NCI-H345 (cell line): ENCODE data around the gene ALS2CL.
A peak's percentile ranks its signal among the peaks of the same experiment; 100 is the strongest.

Experiments
- DNase-seq: peaks from one replicate; lab custom pipeline; 2025; lab: John Stamatoyannopoulos, UW

The ALS2CL gene

DNA sequence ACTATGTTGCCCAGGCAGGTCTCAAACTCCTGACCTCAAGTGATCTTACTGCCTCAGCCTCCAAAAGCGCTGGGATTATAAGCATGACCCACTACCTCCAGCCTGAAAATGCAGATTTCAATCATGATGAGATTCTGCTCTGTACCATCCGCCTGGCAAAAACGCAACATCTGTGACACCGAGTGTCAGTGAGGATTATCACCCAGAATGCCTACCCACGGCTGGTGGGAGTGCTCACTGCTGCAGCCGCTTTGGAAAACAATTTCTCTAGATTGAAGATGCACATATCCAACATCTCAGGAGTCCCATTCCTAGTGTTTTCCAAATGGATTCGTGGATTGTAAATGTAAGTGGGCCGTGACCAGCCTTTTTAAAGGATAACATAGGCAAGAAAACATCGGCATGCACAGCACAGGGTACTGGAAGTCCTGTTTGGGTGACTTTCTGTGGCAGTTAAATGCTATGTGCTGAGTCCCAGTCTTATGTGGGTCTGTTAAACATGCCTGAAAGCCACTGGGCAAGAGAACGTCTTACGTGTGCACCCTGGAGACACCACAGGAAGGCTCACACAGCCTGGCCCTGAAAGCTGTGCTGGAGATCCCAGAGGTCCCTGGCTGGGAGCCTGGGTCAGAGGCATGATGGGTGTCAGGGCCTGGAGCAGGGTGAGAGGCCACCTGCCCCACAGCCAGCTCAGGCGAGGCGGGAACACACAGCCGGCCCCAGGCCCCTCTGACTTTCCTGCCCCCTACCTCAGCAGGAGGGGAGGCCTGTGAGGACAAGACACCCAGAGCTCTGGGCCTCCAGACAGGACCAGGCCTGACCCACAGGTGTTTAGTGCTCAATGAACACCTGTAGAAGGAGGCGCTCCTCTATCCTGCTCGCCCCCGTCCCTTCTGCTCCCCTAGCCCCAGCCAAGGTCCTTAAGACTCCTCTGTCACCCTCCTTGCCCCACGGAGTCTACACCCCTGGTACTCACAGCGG is 23.3 kb upstream of the ALS2CL start:
- DNase-seq, result no peak

DNA sequence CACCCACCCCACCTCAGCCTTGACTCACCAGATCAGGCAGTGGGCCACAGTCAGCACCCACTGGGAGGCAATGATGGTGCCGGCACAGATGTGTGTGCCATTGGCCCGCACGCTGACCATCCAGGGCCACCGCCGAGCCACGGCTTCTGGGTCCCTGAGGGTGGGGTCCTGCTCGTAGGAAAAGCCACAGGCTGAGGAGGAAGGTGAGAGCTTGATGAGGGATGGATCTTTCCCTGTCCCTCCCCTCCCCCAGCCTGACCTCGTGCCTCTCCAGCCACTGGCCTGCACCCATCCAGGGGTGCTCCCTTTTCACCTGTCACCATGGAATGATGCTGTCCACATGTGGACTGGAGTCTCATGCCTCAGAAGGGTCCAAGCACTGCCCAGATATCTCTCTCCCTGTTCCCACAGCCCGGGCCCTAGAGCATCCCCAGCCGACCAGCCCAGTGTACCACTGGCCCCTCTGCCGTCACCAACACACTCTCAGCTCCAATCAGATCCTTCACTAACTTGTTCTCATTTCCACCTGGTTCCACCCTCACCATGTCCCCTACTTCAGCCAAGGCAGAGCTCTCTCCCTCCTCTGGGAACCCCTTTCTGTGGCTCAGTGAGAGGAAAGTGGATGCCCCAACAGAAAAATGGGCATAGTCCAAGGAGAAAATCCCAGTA is 22.2 kb upstream of the ALS2CL start:
- DNase-seq, result no peak

DNA sequence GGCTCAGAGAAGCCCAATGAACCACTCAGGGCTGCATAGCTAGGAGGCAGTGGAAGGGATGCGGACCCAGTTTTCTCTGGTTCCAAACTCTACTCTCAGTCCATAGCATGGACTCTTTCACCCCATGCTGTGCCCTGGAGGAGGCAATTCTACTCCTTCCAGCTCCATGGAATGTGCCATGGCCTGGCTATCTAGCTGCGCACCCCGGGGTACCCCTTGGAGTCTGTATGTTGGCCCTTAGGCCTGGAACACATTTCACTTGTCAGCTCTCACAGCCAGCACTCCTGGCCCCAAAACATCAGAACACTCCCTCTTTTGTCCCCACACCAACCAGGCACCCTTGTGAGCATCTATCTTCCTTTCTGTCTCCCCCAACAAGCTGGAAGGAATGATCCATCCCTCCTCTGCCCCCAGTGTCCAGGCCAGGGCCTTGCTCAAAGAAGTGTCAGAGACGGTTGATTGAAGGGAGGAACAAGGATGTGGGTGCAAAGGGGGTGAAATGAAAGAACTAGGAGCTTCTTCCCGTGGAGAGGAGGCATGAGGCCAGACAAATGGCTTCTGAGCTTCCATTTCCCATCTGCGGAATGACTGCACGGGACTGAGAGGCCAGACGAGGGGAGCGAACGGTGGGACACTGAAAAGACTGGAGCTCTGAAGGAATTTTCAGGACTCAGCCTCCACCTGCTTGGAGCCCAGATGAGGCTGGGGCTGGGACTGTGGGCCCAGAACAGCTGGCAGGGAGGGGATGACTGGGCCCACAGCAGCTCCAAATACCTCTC is 21.4 kb upstream of the ALS2CL start:
- no peak for DNase-seq

DNA sequence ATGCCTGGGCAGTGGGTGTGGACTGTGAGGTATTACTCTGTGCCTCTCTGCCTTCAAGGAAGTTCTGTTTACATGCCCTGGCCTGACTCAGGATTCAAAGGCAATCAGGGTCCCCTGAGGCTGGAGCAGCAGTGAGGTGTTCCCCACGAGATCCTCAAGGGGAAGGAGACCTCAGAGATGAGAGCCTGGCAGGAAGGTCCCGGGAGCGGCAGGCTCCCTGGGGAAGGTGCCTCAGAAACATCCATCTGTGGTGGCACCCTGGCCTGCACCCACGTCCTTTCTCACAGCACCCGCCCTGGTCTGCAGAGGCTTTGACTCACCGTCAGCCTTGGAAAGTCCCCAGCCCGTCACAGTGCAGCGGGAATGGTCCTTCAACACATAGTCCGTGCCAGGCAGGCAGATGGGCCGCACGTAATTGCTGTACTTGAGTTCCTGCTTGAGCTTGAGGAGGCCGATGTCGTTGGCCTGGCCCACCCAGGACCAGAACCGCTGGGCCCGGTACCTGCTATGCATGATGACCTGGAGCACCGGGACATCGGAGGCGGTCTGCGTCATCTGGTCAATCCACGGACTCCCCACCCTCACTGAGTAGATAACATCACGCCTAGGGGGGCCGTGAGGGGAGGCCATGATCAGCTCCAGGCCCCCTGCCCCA is 20.5 kb upstream of the ALS2CL start:
- DNase-seq, result no peak

DNA sequence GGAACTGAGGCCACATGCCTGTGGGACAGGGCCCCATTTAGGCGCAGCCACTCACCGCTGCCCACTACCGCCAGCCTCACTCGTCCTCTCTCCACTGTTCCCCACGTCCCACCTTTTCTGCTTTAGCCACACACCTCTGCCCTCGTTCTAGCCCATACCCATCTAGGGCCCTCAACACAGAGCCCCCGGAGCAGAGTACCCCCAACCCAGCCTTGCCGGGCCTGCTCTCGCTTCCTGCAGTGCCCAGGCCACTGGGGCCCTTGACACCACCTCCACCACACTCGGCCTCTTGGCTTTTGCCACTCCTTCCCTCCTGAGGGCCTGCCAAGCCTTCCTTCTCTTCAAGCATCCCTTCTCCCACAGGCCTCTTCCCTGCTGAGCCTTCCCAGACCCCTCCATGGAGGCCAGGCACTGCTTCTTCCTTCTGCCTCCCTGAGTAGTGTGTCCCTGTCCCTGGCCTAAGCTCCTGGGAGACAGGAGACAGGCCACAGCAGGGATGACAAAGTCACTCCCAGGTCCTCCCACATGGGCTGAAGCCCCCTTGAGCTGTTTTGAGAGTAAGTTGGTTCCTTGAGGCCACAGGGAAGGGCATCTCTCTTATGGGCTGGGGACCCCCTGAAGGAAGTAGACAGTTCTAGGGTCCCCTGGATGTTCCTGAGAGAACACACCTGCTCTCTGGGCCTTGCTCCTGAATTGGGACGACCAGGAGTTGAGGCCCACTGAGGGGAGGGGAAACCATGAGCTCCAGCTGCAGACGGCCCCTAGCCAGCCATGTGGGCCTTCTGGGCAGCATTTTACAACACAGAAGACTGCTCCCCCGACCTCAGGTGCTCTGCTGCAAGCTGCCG is 19.8 kb upstream of the ALS2CL start:
- no peak for DNase-seq

DNA sequence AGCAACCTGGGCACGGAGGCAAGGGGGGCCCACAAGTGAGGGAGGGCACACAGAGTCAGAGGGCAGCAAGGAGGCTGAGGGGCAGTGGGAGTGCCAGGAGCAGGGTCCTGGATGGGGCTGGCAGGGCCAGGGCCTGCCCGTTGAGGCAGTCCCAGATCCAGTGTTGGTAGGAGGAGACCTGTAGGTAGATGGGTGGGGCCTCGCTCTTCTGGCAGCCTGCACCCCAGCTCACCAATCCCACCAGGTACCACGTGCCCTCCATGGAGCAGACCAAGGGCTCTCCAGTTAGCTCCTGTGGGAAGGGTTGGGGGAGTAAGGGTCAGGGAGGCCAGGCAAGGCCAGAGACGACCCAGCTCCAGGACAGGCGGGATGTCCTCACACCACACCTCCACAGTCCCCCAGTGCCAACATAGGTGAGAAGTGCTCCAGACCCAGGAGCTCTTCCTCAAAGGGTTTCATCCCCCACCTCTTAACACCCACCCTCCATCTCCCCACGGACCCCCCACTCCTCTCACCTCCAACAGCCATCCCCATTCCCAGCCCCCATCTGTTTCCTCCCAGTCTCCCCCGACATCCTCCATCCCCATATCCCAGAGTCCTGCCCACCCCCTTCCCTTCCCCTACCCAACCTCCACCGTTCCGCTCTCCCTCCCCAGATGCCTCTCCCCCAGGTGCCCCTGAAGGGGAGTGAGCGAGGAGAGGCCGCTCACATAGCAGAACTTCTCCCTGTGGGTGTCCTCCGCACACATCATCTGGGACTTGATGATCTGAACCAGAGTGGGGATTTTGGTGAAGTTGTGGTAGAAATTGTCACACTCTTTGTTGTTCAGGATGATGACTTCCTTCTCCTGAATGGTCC is 18.9 kb upstream of the ALS2CL start:
- DNase-seq, result no peak

DNA sequence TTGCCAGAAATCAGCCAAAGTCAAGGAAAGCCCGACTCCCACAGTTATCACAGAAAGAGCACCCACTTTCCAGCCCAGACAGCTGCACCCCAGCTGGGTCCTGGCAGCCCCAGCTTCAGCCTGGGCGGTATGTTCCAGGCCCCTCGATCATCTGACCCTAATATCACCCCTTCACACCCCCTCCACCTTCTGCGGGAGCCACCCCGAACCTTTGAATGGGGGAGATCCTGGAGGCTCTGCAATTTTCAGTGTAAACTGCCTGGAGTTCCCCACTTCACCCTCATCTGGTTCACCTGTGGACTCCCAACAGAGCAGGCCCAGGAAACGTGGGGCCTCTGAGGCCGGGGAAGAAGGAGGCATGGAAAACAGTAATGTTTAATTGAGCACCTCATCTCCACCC is 18.3 kb upstream of the ALS2CL start:
- DNase-seq, result no peak

DNA sequence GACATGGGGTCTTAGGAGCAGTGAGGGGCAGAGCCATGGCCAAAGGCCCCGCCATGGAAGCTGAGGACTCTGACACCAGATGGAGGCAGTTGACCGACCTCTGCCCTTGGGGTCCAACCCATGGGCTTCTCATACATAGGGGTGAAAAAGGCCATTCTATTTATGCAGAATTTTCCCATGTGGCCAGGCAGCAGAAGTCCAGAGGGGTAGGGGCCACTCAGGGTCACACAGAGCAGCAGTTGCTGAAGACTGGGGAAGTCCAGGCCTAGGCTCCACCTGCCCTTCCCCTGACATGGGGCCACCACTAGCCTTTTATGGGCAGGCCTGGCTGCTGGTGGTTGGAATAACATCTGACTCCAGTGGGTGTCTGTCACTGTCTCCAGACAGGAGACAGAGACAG is 17.8 kb upstream of the ALS2CL start:
- DNase-seq, result no peak

DNA sequence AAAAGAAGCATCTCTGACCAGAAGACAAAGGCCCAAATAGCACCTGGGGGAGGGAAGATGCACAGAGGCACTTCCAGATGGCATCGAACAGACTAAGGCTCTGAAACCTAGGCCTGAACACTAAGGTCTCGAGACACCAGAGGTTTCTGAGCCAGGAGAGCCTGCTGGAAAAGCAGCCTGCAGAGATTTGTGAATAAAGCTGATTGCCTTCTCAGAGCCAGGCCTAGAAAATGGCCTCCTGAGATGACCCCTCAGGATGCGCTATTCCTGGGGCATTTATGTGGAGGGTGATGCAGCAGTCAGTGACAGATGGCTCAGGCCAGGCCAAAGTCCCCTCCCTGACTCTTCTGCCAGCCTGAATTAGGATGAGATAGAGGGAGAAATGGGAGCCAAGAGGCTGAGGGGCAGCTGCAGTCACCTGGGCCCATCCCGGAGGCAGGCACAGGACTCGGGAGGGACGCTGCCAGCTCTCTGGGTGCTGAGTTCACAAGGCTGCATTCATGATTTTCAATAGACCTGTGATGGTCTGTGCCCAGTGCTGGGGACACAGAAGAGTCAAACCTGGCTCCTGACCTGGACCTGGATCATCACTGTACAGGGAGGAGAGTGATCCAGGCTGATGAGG is 17.3 kb upstream of the ALS2CL start:
- DNase-seq, result no peak

DNA sequence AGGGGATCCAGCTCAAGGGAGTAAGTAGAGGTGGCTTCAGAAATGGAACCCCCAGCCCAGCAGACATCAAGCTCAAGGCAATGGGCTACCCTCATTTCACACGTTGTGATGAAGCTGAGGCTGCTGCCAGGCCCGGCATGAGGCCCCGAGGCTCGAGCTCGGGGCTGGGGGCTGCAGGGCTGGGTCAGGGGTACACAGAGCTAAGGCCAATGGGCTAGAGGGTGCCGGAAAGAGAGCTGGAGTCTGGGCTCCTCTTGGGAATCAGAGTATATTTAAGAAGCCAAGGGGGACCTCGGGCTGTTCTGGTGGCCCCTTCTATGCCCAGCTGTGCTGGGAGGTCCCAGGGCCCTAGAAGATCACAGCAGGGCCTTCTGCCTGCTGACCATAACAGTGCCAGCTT is 16.8 kb upstream of the ALS2CL start:
- DNase-seq, result no peak

DNA sequence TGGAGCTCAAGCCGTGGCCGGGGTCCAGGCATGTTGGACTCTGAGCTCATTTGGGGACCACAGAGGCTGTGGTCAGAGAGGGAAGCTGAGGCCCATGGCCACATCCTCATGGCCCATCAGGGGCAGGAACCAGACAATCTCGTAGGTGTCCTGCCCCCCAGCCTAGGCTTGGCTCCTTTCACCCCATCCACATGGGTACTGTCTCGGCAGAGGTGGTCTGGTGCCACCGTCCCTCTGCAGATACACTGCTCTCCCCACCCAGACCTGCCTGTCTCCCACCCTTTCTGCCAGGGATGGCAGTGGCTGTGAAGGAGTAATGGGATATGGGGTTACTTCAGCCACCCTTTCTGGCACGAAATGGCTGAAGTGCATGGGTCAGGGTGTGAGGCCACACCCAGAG is 16.2 kb upstream of the ALS2CL start:
- no peak for DNase-seq

DNA sequence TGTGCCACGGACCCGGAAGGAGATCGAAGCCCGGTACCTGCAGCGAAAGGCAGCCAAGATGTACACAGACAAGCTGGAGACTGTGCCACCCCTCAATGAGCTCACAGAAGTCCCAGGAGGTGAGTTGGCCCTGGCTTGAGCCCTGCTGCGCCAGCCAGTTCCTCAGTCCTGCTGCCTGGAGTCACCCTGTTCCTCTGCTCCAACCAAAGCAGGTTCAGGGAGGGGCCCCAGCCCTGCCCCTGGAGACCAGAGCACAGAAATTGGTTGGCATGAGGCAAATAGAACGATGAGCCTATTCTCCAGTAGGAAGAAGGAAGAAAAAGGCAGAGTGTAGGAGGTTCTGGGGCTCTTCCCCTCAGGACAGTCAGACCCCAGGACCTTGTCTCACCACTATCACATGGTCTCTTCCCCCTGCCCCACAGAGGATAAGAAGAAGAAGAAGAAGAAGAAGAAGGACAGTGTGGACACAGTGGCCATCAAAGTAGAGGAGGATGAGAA is 15.7 kb upstream of the ALS2CL start:
- no peak for DNase-seq

DNA sequence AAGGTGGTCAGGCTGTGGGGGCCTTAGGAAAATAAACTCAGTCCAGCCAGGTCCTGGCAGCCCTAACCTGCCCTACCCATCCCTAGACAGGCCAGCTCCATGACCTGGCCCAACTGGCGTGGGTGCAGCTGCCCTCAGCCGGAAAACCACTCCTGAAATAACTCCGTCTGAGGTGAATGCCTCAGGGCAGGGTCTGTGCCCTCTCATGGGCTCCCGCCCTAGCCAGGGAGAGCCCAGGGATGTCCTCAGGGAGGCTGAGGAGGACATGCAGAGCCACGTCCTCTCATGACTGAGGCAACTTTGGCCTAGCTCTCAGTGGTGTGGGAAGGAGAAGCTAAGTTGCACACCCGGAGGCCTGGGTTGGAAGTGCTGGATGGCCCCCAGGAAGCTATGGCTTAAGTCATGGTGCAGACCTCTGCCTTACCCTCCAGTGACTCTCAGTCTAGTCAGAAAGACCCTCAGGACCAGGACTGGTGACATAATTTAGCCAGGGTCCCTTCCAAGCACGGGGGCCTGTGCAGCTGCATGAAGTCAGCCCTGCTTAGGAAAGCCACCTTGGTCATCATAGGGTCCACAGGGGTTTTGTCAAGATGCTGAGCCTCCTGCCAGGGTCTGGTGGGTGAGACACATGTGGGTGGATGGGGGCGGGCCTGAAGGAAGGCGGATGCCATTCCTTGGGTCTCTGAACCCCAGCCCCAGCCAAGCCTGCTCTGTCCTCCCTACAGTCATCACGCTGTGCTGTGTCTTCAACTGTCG is 15.1 kb upstream of the ALS2CL start:
- DNase-seq, result no peak

DNA sequence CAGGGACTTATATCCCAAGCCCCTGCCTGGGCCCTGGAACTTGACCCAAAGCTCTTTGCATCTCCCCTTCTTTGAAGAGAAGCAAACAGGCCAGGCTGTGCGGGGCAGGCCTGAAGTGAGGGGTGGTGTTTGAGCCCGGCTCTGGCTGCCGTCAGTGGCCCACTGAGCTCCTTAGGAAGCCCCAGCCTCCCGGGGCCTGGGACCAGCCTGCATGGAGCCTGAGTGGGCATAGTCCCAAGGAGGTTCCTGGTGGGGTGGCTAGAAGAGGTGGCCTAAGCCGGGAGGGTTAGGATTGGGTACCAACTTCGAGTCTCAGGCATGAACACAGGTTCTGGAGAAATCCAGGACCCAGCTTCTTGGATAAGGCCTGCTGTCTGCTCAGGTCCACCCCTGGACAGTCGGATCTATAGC is 14.1 kb upstream of the ALS2CL start:
- DNase-seq, result no peak

DNA sequence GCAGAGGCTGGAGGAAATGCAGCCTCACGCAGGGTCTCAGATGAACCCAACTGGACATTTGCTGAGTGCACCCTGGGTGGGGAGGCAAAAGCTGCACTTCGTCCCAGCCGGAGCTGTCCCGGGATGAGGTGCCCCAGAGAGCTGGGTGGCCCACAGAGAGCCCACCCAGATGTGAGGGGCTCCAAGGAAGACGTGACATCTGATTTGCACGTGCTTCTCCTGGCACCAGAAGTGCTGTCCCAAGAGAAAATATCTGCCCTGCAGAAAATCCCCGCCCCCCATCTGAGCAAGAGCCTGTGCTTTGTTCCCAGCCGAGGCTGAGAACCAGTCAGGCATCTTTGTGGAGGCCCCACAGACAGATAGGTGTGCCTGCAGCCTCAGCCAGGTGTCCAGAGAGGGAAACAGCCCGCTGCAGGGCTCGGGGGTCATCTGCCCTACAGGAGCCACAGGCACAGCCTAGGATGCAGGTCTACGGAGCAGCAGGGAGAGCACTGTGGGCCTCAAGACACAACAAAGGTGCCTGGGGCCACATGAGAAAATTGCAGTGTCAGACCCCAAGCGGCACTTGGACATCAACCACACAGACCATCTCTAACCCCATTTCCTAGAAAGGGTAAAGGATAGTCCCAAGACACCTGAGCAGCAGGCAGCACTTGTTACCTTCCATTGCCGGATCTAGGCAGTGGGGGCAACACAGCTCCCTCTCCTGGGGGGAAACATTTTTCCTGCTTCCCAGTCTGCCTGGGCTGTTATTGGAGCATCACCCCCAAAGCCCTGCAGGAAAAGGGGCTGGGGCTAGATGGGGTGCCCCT is 13.5 kb upstream of the ALS2CL start:
- DNase-seq, result no peak

DNA sequence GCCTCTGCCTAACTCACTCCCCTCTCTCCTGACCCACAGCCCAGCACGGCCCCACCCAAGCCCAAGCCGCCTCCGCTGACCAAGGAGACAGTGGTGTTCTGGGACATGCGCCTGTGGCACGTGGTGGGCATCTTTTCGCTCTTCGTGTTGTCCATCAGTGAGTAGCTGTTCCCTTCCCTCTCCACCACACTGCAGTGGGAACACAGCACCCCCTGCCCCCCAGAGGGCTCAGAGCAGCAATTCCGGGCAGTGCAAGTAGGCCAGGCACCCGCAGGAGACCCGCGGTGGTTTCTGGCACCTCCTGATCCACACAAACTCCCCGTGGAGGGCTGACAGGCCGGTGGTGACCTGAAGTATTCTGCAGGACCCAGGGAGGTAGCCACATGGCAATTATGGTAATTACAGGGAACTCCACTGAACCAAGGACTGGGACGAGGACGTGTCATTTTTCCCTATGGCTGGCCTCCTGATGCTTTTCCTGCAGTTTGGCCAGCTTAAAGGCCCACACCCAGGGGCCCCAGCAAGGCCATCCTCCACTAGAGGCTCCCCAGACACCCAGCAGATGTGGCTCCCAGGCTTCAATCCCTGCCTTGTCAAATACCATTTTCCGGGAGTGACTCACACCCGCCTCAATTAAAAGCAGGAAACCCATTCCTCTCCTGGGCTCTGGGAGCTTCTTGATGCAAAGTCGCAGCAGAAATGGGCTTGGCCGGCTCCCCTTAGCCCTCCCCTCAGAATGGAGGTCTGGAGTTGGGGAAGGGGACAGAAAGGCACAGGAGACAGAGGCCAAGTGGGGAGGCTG is 12.5 kb upstream of the ALS2CL start:
- DNase-seq, result no peak

DNA sequence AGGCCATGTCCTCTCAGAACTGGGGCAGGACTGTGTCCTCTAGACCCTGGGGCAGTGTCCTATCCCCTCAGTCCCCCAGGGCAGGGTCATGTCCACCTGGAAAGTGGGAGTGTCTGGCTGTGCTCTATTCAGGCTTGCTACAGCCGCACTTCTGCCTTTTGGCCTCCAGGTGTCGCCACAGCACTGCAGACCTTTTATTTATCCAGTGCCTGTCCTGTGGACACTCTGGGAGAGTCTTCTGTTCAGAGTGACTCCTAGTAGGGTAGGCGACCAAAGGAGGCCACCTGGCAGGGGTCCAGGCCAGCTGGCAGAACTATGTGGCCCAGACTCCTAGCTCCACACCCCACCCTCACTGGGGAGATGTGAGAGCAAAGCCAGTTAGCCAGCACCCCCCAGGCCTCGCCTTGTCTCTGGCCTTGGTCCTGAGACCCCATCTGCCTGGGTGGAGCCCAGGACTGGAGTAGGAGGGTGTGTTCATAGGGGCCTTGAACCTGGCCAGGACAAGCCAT is 11.6 kb upstream of the ALS2CL start:
- peak; percentile 58 for DNase-seq
